Raji (cell line): ENCODE data around the gene ASMTL.

ENCODE experiments used
- POLR2A ChIP-seq: IDR thresholded peaks from 2 replicates; pipeline ENCODE4 v1.6.1; 2011; ENCODE audit warnings: low read depth, low read length, control low read depth; ENCODE audit not compliant: insufficient read depth

The ASMTL gene

GRCh38 chrX:1464971-1465285 is 12.2 kb upstream of the ASMTL start:
- TF ChIP-seq POLR2A, result no peak

- TF ChIP-seq POLR2A, result no peak
These were observed 11.6 kb upstream of the ASMTL start for GRCh38 chrX:1464041-1464970.

GRCh38 chrX:1463581-1463980 is 10.9 kb upstream of the ASMTL start:
- no peak for TF ChIP-seq POLR2A

- no peak for TF ChIP-seq POLR2A
These were observed 10.0 kb upstream of the ASMTL start for GRCh38 chrX:1462596-1463251.

GRCh38 chrX:1462110-1462509 is 9.4 kb upstream of the ASMTL start:
- TF ChIP-seq POLR2A, result no peak

- TF ChIP-seq POLR2A, result no peak
These were observed 3.2 kb upstream of the ASMTL start for GRCh38 chrX:1455948-1456280.

- 0 out of 2 replicates have a peak, but pooled peaks have one; percentile 20 for TF ChIP-seq POLR2A
These were observed 1.5 kb upstream of the ASMTL start for GRCh38 chrX:1453951-1454785.

GRCh38 chrX:1453395-1453783 is 680 bp upstream of the ASMTL start:
- TF ChIP-seq POLR2A, result 0 out of 2 replicates have a peak, but pooled peaks have one; percentile 16

GRCh38 chrX:1451661-1452515 is 821 bp downstream of the ASMTL start:
- TF ChIP-seq POLR2A, result no peak

- no peak for TF ChIP-seq POLR2A
These were observed 1.5 kb downstream of the ASMTL start for GRCh38 chrX:1451251-1451660.

- TF ChIP-seq POLR2A, result no peak
These were observed 2.1 kb downstream of the ASMTL start for GRCh38 chrX:1450361-1451161.

GRCh38 chrX:1449823-1450149 is 2.9 kb downstream of the ASMTL start:
- no peak for TF ChIP-seq POLR2A

GRCh38 chrX:1449036-1449822 is 3.5 kb downstream of the ASMTL start:
- no peak for TF ChIP-seq POLR2A

GRCh38 chrX:1444561-1445500 is 7.9 kb downstream of the ASMTL start:
- TF ChIP-seq POLR2A, result no peak
